UCSD-AML1 (cell line): ENCODE measurements around the gene PNN.
A peak's percentile ranks its signal among the peaks of the same experiment; 100 is the strongest.

ENCODE experiments used
- DNase-seq: peaks from one replicate; lab custom pipeline; 2025; ENCODE audit not compliant: unreplicated experiment; lab: John Stamatoyannopoulos, UW

Gene PNN

DNA sequence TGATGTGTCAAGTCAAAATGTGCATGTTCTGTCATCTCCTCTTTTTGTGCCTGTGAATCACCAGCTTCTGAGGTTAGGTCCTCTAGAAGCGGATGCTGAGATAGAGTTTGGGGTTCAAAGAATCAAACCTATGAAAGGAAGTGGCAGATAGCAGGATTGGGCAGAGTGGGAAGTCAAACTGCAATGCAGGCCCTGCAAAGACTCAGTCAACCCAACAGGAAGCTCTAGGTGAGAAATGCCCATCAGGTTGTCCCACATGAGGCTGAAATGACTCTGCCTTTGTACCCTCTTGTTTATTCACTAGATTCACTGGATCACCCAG, 54.1 kb downstream of the PNN start:
- DNase-seq, result peak; percentile 13

DNA sequence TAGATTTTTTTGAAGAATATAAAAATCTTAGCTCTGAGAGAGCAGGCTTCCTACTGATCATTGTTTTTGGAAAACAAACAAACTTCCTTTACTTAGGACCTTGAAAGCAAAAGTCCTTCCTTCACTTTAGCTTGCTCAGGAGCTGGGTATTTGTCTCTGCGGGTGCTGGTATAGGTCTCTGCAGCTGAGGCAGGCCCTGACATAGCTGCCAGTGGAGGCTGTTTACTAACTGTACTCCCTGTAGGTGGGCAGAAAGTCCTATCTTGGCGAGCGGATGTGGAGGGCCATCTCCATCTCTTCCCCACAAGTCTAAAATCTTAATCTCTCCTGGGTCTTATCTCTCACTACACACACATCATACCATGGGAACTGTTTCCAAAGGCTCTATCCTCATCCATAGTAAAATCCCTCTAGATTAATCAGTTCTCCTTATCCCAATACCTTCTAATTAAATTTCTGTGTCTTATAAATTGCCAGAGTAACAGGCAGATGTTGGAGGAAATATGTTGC, 54.6 kb downstream of the PNN start:
- no peak for DNase-seq

- no peak for DNase-seq
Observed at GRCh38 chr14:39230416-39231035, 55.5 kb downstream of the PNN start.

GRCh38 chr14:39231751-39232553, 56.9 kb downstream of the PNN start:
- peak; percentile 13 for DNase-seq
